A673 (cell line): ENCODE data around the gene CRNN. TPM values are rescaled to one million over a fixed set of nuclear protein-coding genes. Genes with fewer than 3 reads are reported as not detected.

Source experiments
- BruUV-seq: library from RNA; stranded (reverse); fragments of 400-500 nt; replicated peaks from 2 replicates; lab custom pipeline; 2021; lab: Mats Ljungman, UMichigan
- CTCF ChIA-PET: fragments of 300-600 bp; sonication (Branson Sonifier 250); formaldehyde crosslinking; loops from one replicate; lab custom pipeline; 2022; ENCODE audit warnings: antibody characterized with exemption; lab: Charles Lee
- POLR2A ChIA-PET: fragments of 300-600 bp; sonication (Branson Sonifier 250); formaldehyde crosslinking; loops from one replicate; lab custom pipeline; 2022; ENCODE audit warnings: antibody characterized with exemption; ENCODE audit not compliant: low non-redundant PET; lab: Charles Lee
- DNase-seq: peaks from one replicate; pipeline ENCODE4 v3.0.0-alpha.2; 2015; ENCODE audit warnings: low spot score
- H3K27ac ChIP-seq: fragments of 200-600 bp; sonication (generic); 2 replicates; pipeline ENCODE4 v1.5.1; 2016; ENCODE audit warnings: mixed run types, low read depth, mild to moderate bottlenecking, mixed read lengths, antibody characterized with exemption, low read length; ENCODE audit not compliant: poor library complexity, severe bottlenecking
- H3K27me3 ChIP-seq: fragments of 200-600 bp; sonication (generic); replicated peaks from 2 replicates; pipeline ENCODE4 v1.6.1; 2017; ENCODE audit warnings: mixed run types, low read depth, mild to moderate bottlenecking, mixed read lengths, antibody characterized with exemption, low read length; ENCODE audit not compliant: insufficient read depth, poor library complexity
- H3K36me3 ChIP-seq: fragments of 200-600 bp; sonication (generic); 2 replicates; pipeline ENCODE4 v1.6.1; 2016; ENCODE audit warnings: mixed run types, mild to moderate bottlenecking, mixed read lengths, antibody characterized with exemption, low read length; ENCODE audit not compliant: insufficient read depth, poor library complexity, severe bottlenecking
- H3K4me1 ChIP-seq: fragments of 200-600 bp; sonication (generic); 2 replicates; pipeline ENCODE4 v1.6.1; 2017; ENCODE audit warnings: mixed run types, mild to moderate bottlenecking, mixed read lengths, antibody characterized with exemption, low read length; ENCODE audit not compliant: insufficient read depth, poor library complexity, severe bottlenecking
- H3K4me3 ChIP-seq: fragments of 200-600 bp; sonication (generic); 2 replicates; pipeline ENCODE4 v1.5.1; 2016; ENCODE audit warnings: low read depth, mixed run types, mild to moderate bottlenecking, mixed read lengths, low read length; ENCODE audit not compliant: poor library complexity, severe bottlenecking
- H3K9me3 ChIP-seq: fragments of 200-600 bp; sonication (generic); 2 replicates; pipeline ENCODE4 v1.6.1; 2016; ENCODE audit warnings: mixed run types, low read depth, mild to moderate bottlenecking, mixed read lengths, antibody characterized with exemption, low read length; ENCODE audit not compliant: poor library complexity, severe bottlenecking
- CTCF ChIP-seq: fragments of 300-800, 200-600 bp; sonication (generic); conservative IDR thresholded peaks from 2 replicates; pipeline ENCODE4 v1.5.1; 2017; ENCODE audit warnings: low read depth, mild to moderate bottlenecking, antibody characterized with exemption, low read length, moderate library complexity, mixed read lengths
- EZH2 ChIP-seq: fragments of 200-600 bp; sonication (generic); IDR thresholded peaks from 2 replicates; pipeline ENCODE4 v1.6.1; 2017; ENCODE audit warnings: borderline replicate concordance, low read depth, mild to moderate bottlenecking, mixed read lengths, antibody characterized with exemption, low read length; ENCODE audit not compliant: poor library complexity, severe bottlenecking
- intact Hi-C: fragments of 100-400 bp; cut with micrococcal nuclease; formaldehyde crosslinking; loops from one replicate; pipeline ENCODE4 v1.10.0; 2022; ENCODE audit not compliant: unreplicated experiment
- total RNA-seq: library from RNA; stranded (reverse); gene quantifications from 2 replicates; pipeline ENCODE4 v1.2.3, GENCODE V29; 2021

Gene CRNN
- total RNA-seq, 1 experiment from 2014 or later = not detected

DNA sequence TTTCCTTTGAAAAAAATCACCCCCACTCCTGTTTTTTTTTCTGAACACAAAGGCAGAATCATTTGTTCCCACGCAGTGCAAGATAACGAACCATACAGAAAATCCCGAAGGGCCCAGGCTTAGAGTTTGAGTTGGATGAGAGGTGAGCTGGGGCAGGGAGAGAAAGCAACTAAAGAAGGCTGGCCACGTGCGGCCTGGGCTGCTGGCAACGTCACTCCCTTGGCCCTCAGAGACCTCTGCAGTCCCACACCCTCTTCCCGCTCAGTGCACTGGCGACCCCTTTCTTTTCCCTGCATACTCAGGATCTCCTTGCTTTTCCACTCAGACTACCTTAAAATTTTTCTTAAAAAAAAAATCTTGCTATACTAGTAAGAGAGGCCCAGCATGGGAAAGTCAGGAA is 28.2 kb upstream of the CRNN start:
- ChIA-PET POLR2A (no interaction called here), CTCF (interaction anchor here (0.6 kb wide), 1 partner anchor 12 kb away, joined by 5 read pairs; no protein-coding TSS in a partner anchor)
- no peaks in the 10 kb centered on the region for H3K36me3 ChIP-seq
- no peaks in the 10 kb centered on the region for H3K4me1 ChIP-seq
- H3K27me3 ChIP-seq = peaks cover 5% of the 10 kb centered on the region
- TF ChIP-seq EZH2 (no peak), CTCF (no peak)
- intact Hi-C loops = loop anchor here (5.0 kb wide), 2 partner anchors 255 to 300 kb away; no protein-coding TSS in a partner anchor
- no peak for DNase-seq
- no peak overlapping the region for H3K4me3 ChIP-seq
- no TSS peak for BruUV-seq
- H3K9me3 ChIP-seq = no peaks in the 10 kb centered on the region
- no peak overlapping the region for H3K27ac ChIP-seq

- no TSS peak for BruUV-seq
- Histone ChIP-seq H3K27ac (no peak overlapping the region), H3K36me3 (no peaks in the 10 kb centered on the region), H3K9me3 (no peaks in the 10 kb centered on the region), H3K4me3 (no peak overlapping the region), H3K4me1 (no peaks in the 10 kb centered on the region), H3K27me3 (peaks cover 7% of the 10 kb centered on the region)
- ChIA-PET POLR2A (interaction anchor here (0.7 kb wide), 1 partner anchor 303 kb away, joined by 3 read pairs; no protein-coding TSS in a partner anchor), CTCF (no interaction called here)
- intact Hi-C loops = loop anchor here (5.0 kb wide), 2 partner anchors 254 to 299 kb away; no protein-coding TSS in a partner anchor
- no peak for TF ChIP-seq EZH2
- TF ChIP-seq CTCF = no peak
- no peak for DNase-seq
Observed at GRCh38 chr1:152441756-152442155, 27.7 kb upstream of the CRNN start.

DNA sequence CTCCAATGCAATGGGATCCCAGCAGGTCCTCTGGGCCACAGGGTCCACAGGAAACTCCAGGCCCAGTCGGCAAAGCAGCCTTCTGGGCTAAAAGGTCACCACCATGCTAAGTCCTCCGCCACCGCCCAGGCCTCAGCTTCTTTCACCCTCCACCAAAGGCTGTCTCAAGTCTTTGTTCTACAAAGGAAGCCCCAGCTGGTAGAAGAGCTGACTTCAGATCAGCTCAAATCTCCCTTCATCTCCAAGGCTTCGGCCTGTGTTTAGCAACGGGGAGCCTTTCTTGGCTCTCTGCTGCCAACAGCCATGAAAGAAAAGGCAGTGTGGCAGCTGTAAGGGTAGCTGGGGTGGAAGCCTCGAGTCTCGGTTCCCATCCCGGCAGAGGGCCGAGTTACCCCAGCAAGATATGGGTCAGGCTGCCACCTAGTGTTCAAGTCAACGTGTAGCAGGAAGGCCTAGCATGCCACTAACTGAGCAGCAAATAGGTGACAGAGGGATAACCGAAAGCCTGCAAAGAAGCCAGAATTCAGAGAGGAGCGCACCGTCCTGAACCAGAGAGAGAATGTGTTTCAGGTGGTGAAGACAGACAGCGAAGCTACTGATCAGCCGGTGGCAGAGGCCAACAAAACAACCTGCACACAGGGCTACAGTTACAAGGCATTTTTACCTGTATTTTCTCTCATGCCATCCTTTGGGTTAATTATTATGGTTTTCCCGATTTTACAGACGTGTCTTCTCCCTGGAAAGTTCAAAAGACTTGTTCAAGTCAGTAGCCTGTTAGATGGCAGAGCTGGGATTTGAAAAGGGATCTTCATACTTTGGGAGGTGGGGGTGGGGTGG is 26.8 kb upstream of the CRNN start:
- no TSS peak for BruUV-seq
- TF ChIP-seq CTCF (peak; percentile 87), EZH2 (no peak)
- ChIA-PET POLR2A (interaction anchor here (0.7 kb wide), 1 partner anchor 302 kb away, joined by 3 read pairs; no protein-coding TSS in a partner anchor), CTCF (interaction anchor here (0.8 to 1.2 kb wide), 5 partner anchors 10 to 299 kb away, joined by 3 to 7 read pairs (median 4); no protein-coding TSS in a partner anchor)
- Histone ChIP-seq H3K4me1 (no peaks in the 10 kb centered on the region), H3K27ac (no peak overlapping the region), H3K27me3 (peaks cover 7% of the 10 kb centered on the region), H3K36me3 (no peaks in the 10 kb centered on the region), H3K4me3 (no peak overlapping the region), H3K9me3 (no peaks in the 10 kb centered on the region)
- intact Hi-C loops = loop anchor here (5.0 kb wide), 2 partner anchors 254 to 299 kb away; no protein-coding TSS in a partner anchor
- peak; percentile 83 for DNase-seq
